Liver (tissue), 3 donors: ENCODE data around the gene SCAF11.

Source experiments
- CTCF ChIP-seq: fragments of 150-350 bp; IDR thresholded peaks from 2 replicates; pipeline ENCODE4 v1.5.1; 2017; ENCODE audit warnings: improper control_type of control experiment, low read depth, low read length; ENCODE audit not compliant: missing input control
- JUND ChIP-seq, 2 donors: IDR thresholded peaks; 2 replicates each; pipeline ENCODE4 v1.6.1; 2016; ENCODE audit warnings: antibody characterized with exemption in 2 of 2
- NR2F2 ChIP-seq: IDR thresholded peaks from 2 replicates; pipeline ENCODE4 v1.6.1; 2016; ENCODE audit warnings: antibody characterized with exemption
- RXRA ChIP-seq, 2 donors: IDR thresholded peaks; 2 replicates each; pipeline ENCODE4 v1.6.1; 2017 to 2018; ENCODE audit warnings: antibody characterized with exemption in 2 of 2, mild to moderate bottlenecking in 1 of 2
- donor health status: healthy.
- donor health status: healthy.

DNA sequence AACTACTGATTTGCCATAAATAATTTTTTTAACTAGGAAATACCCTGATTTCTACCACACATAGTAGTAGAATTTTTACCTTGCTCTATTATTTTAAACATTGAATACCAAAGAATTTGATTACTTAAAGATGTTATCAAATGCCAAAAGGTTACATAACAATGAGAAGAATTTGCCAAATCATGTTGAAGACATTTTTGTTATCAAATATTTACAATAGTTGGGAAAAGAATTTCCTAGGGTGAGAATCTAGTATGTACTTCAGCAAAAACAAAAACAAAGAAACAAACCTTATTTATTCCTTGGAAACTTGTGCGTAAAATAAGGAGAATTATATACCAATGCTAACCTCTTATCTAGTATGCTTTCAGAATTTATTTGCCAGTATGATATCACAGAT is 107.2 kb downstream of the SCAF11 start:
- TF ChIP-seq CTCF (no peak), NR2F2 (no peak), JUND (IDR thresholded peaks at IDR 0.05) (no peak), RXRA (IDR thresholded peaks at IDR 0.05) (no peak)
